Astrocyte of the cerebellum (primary cell): ENCODE data around the gene RXFP3.

Experiments
- DNase-seq: peaks from one replicate; pipeline ENCODE4 v3.0.0-alpha.2; 2011; ENCODE audit warnings: low read depth
- H3K4me3 ChIP-seq: 2 replicates; pipeline ENCODE4 v1.5.1; 2011; ENCODE audit warnings: mild to moderate bottlenecking, low read depth, low read length, moderate library complexity
- in situ Hi-C: cut with HindIII; loops from 2 replicates; pipeline ENCODE4 v1.10.0; 2017; ENCODE audit warnings: low sequenced_read_pairs
- TF ChIP-seq, protein P1 (sequence below): IDR thresholded peaks from 2 replicates; pipeline ENCODE4 v1.5.1; 2012; ENCODE audit warnings: low read length, low read depth, moderate library complexity, mild to moderate bottlenecking; ENCODE audit errors: missing control alignments

Gene RXFP3

DNA sequence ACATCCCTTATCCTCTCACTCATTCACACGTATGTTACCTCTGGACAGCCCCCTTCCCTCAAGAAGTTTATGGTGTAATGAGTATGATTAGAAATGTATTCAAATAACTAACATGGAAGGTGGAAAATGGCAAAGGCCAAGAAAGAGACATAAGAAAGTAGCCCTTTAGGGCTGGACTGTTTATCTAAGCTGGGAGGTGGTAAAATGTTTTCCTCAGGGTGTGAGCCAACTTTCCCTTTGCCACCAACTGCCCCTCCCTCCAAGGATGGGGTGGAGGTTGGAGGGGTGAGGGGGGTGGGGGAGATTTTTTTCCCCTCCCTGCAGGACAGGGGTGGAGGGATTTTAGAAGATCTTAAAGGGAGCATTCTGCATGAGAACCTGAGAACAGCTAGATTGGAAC is 40.1 kb downstream of the RXFP3 start:
- DNase-seq: no peak
- in situ Hi-C loops: no loop called here

DNA sequence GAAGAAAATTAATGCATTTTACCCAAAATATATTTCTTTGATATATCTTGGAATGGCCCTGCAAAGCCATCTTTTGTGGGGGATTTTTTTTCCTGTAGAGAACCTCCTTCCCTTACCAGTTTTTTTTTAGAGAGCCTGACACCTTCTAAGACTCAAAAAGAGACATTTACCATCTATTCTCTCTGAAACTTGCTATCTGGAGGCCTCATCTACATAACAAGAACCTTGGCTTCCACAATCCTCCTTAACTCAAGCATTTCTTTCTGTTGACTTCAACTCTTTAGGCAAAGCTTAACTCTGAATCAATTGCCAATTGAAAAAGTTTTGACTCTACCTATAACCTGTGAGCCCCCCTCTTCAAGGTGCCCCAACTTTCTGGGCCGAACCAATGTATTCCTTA is 42.1 kb downstream of the RXFP3 start:
- TF ChIP-seq, protein P1, sequence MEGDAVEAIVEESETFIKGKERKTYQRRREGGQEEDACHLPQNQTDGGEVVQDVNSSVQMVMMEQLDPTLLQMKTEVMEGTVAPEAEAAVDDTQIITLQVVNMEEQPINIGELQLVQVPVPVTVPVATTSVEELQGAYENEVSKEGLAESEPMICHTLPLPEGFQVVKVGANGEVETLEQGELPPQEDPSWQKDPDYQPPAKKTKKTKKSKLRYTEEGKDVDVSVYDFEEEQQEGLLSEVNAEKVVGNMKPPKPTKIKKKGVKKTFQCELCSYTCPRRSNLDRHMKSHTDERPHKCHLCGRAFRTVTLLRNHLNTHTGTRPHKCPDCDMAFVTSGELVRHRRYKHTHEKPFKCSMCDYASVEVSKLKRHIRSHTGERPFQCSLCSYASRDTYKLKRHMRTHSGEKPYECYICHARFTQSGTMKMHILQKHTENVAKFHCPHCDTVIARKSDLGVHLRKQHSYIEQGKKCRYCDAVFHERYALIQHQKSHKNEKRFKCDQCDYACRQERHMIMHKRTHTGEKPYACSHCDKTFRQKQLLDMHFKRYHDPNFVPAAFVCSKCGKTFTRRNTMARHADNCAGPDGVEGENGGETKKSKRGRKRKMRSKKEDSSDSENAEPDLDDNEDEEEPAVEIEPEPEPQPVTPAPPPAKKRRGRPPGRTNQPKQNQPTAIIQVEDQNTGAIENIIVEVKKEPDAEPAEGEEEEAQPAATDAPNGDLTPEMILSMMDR: no peak
- no peak for DNase-seq
- H3K4me3 ChIP-seq: no peak overlapping the region
- in situ Hi-C loops: no loop called here

More for the DNA sequence above, 40.1 kb downstream of the RXFP3 start:
- no peak overlapping the region for H3K4me3 ChIP-seq
- TF ChIP-seq, protein P1: no peak

DNA sequence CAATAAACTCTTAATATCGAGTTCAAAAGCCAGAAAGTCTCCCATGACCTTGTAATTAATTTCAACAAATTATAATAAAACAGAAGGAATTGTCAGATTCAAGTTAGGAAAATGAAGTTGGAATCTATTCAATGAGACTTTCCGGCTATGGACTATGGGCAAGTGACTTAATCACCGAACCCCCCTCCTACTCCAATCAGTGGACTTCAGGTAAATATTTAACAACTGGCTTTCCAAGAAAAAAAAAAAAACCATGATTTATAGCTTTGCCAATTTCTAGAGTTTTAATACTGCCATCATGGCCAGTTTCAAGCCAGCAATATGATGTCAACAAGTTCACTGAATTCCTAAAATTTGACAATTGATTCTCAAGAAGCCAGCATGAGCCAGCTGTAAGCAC is 43.8 kb downstream of the RXFP3 start:
- no peak overlapping the region for H3K4me3 ChIP-seq
- DNase-seq: no peak
- in situ Hi-C loops: no loop called here
- TF ChIP-seq, protein P1: no peak

DNA sequence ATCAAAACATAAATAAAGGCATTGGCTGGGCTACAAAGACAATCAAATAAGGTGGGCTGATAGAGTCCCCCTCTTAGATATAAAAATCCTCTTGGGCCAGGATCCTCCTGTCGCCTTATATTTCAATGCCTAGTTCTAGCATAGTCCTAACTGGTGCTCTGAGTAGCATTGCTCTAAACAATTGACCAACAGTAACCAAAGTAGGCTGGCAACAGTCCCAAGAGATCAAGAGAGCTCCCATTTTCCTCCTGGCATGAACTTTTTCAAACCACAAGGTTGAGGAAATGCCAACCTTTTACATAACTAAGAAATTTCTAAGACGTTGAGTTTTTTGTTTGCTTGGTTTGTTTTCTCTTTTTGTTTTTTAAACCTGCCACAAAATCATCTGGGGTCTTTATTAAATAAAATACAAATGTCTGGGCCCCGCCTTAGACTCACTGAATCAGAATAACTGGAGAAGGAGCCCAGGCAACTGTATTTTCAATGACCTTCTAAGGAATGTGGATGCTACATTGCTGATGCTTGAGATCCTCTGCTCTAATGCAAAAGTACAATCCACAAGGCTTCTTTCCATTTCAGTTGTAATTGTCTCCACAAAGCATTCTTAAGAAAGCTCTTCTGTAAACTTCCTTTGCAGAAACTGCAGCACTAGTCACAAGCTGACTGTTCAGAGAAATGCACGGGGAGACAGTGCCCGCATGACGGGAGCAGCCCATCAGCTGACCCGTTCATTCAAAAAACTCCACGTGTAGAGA is 45.4 kb downstream of the RXFP3 start:
- H3K4me3 ChIP-seq: no peak overlapping the region
- in situ Hi-C loops: no loop called here
- DNase-seq: no peak
- TF ChIP-seq, protein P1: no peak

DNA sequence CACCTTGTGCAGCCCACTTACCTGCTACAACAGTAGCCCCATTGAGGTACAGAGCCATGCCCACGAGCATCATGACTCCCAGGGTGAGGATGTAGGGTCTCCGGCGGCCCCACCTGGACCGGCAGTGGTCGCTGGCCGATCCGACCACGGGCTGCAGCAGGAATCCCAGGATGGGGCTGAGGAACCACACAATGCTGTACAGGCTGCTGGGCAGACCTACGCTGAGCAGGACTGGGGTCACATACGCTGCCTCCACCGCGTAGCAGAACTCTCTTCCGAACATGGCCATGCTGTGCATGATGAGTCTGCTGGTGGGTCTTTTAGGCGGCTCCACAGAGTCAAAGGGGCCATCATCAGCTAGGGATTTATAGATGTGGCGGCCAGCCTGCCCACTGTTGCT is 48.0 kb downstream of the RXFP3 start:
- DNase-seq: no peak
- H3K4me3 ChIP-seq: no peak overlapping the region
- in situ Hi-C loops: no loop called here
- TF ChIP-seq, protein P1: no peak

DNA sequence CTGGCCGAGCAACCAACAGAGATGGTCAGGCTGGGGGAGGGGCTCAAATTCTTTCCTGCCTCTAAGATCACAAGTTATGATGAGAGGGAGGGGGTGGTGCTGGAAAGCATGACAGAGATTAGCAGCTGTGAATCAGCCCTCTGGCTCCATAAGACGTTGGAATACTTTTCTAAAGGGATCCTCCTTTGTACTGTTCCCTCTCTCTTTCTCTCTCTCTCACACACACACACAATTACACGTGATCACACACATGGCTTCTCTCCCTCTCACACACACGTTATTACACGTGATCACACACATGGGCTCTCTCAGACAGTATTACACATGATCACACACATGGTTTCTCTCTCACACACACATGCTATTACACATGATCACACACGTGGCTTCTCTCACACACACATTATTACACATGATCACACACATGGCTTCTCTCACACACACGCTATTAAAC is 48.5 kb downstream of the RXFP3 start, which contains the start of gene SLC45A2:
Gene SLC45A2, minus strand, starts transcription at position 23 of the 454 bp plus-strand sequence. CDS start 110 bp downstream, outside the sequence.
- no peak within 1 kb of the TSS for H3K4me3 ChIP-seq
- no peak for DNase-seq
- in situ Hi-C loops: no loop called here
- TF ChIP-seq, protein P1: no peak
